HG03442 (cell line): ENCODE results near the gene SYNPO2.
"Not testable (repeated sequence)": the region's sequence is repeated elsewhere in the genome, so short reads cannot be mapped to it uniquely, and the experiment has no call there.

Experiments used
- ATAC-seq: cut with Tn5 transposase; IDR thresholded peaks from one replicate; pipeline ENCODE4 v1.9.1; 2021; ENCODE audit warnings: mild to moderate bottlenecking, moderate library complexity; ENCODE audit not compliant: unreplicated experiment

Gene SYNPO2

DNA sequence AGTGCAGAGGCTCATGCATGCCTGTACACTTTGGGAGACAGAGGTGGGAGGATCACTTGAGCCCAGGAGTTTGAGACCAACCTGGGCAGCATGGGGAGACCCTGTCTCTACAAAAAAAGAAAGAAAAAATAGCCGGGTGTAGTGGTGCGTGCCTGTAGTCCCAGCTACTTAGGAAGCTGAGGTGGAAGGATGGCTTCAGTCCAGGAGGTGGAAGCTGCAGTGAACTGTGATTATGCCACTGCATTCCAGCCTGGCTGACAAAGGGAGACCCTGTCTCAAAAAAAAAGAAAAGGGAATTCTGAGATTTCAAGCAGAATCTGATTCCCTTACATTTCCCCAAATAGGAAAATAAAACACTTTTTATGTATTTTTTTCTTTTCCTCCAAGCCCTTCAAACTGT lies 83.5 kb downstream of the SYNPO2 start:
- ATAC-seq = no peak

DNA sequence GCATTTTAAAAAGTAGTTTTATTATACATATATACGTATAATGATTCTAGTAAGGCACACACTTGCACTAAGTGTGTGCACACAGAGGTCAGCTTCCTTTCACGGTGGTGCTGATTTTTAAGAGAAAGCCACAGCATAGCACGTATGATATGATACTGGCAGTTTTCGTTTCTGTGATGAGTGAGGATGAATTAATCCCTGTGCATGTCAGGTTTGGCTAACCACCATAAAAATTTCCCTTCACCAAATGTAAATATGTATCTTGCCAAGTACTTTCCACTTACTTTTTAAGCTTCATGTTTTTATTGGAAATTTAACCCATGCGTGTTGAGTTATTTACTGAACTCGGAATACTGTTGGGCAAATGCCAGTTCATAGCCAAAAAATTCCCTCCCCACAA lies 84.6 kb downstream of the SYNPO2 start:
- no peak for ATAC-seq

DNA sequence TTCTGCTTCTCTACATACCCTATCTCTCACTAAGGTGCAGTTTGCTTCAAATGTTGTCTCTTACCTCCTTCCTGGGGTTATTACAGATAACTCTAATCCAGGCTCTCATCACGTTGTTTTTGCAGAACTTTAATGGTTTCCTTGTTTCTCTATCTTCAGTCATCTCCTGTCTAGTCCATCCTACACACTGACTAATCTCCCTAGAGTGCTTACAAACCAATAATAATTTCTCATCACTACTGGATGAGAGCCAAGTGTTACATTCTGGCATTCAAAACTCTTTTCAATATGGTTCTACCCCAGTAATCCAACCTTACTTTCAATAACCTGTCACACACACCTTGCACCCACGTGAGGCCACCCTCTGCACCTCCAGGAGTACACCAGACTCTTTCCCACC lies 86.1 kb downstream of the SYNPO2 start:
- no peak for ATAC-seq

DNA sequence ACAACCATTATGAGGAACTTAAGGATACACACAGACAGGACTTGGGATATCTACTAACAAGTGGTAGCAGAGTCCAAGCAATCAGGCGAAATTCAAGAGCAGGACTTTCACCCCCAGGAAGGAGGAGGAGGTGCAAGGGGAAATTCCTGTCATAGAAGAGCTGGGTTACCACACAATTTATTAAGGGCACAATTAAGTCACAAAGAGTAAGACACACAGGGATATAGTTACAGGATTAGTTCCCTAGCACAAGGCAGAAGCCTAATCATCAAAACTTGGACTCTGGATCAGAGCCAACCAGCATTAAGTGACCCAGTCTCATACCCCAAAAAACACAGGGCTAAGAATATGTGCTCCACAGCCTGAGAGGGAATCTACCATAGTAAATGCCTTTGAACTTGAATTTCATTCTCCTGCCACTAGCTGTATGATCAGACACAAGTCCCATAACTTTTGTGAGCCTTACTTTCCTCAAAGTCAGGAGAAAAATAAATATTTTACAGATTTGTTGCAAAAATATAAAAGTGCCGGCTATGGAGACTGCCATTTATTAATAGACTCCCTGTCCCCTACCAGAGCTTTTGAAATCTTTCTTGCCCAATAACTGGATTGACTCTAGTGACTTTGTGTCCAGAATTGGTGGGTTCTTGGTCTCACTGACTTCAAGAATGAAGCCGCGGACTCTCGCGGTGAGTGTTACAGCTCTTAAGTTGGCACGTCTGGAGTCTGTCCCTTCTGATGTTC lies 87.0 kb downstream of the SYNPO2 start:
- ATAC-seq = no peak

DNA sequence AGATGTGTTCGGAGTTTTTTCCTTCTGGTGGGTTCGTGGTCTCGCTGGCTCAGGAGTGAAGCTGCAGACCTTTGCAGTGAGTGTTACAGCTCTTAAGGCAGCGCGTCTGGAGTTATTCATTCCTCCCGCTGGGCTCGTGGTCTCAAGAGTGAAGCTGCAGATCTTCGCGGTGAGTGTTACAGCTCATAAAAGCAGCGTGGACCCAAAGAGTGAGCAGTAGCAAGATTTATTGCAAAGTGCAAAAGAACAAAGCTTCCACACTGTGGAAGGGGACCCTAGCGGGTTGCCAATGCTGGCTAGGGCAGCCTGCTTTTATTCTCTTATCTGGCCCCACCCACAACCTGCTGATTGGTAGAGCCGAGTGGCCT lies 87.5 kb downstream of the SYNPO2 start:
- not testable (repeated sequence) for ATAC-seq

DNA sequence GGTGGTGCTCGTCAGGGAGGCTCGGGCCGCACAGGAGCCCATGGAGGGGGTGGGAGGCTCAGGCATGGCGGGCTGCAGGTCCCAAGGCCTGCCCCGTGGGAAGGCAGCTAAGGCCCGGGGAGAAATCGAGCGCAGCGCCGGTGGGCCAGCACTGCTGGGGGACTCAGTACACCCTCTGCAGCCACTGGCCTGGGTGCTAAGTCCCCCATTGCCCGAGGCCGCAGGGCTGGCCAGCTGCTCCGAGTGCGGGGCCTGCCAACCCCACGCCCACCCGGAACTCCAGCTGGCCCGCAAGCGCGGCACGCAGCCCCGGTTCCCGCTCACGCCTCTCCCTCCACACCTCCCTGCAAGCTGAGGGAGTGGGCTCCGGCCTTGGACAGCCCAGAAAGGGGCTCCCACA lies 88.4 kb downstream of the SYNPO2 start:
- not testable (repeated sequence) for ATAC-seq

DNA sequence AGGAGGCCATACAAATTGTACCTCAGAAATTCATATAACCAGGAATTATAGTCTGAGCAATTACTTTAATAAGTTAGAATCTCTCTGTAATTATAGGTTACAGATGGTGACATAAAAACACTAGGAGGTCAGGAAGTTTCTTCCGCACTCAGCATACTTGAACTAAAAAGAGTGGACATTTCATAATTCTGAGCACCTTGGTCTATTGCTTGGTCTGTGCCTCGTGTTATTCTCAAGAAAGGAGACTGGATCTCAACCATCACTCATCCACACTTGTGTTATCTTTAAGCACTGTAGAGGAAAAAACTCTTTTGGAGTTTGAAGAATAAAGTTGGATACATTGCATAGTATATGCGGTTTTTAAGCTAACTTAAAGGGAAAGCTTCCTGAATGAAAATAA lies 91.1 kb downstream of the SYNPO2 start:
- ATAC-seq = no peak

DNA sequence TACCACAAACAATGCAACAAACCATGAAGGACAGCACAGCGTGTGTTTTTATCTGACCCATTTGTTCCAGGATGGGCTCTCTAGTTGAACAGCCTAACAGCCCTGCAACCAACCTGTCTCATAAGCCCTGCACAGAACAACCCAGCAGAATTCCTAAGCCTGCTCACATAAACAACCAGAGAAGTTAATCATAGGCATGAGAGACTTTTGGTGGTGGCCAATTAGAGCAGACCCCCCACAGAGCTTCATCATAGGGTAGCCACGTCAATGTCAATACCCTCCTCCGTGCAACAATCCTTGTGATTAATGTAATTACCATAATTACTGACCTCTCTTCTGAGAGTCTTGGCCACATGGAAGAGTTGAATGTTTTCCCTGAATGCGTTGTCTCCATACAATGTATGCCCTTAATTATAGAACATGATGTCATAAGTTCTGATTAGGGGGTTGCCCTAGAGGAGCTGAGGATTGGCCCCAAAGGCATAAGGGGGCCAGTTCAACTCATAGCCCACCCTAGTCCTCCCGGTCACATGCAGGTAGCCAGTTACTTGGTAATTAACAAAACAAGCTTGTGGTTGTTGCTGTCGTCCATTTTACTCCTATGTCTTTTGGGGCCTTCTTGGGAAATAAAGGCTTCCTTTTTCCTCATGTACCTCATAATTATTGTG lies 92.7 kb downstream of the SYNPO2 start:
- ATAC-seq = no peak

DNA sequence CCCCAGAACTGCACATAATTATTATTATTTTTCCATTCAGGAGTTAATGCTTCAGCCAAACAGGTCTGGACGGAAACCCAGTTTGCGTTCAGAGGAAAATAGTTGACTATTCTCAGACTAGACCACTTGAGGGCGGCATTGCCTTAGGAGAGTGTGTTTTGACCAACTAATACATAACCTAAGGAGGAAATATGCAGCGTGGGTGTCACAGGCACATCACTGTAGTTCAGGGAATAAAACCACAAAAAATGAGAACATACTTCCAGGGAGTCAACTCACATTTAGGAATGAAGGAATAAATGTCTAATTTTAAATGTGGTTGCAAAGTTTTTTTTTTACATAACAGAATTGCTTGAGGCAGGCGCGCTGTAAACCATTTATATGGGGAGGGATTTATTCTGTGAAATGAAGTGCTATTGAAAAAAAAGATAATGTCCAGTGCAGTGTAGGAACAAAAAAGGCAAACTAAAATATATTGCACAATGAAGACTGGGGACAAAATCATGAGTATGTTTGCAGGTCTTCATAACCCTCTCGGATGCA lies 93.3 kb downstream of the SYNPO2 start:
- peak; percentile 91 for ATAC-seq

DNA sequence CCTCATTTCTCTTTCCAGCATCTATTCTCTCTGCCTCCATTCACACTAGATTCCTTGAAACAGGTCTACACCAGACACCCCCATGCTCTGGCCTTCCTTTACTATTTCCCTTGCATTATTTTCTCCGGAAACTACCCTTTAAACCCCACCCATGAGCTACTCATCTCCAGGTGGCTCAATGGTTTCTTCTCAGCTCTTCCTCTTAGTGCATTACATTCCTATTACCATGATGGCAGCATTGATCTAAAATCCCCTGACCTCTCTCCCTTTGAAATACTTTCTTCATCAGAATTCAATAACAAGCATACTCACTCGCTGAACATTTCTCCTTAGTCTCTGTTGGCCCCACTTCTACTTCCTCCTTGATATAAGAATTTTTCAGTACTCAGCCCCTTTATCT lies 94.6 kb downstream of the SYNPO2 start:
- ATAC-seq = no peak

DNA sequence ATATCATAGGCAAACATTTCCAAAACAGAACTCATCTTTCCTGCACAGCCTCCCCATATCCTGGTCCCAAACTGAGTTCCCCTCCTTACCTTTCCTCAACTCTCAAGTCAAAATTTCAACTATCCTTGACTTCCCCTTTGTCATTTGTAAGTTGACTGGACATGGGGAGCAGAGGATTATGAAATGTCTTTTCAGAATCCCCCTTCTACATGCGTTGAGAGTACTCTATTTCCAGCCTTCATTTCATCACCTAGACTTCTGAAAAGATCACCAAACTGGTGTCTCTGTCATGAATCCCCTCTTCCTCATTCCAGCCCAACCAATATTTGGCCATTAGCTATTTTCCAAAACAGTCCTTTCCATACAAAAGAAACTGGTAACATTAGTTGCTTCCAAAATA lies 95.2 kb downstream of the SYNPO2 start:
- no peak for ATAC-seq

DNA sequence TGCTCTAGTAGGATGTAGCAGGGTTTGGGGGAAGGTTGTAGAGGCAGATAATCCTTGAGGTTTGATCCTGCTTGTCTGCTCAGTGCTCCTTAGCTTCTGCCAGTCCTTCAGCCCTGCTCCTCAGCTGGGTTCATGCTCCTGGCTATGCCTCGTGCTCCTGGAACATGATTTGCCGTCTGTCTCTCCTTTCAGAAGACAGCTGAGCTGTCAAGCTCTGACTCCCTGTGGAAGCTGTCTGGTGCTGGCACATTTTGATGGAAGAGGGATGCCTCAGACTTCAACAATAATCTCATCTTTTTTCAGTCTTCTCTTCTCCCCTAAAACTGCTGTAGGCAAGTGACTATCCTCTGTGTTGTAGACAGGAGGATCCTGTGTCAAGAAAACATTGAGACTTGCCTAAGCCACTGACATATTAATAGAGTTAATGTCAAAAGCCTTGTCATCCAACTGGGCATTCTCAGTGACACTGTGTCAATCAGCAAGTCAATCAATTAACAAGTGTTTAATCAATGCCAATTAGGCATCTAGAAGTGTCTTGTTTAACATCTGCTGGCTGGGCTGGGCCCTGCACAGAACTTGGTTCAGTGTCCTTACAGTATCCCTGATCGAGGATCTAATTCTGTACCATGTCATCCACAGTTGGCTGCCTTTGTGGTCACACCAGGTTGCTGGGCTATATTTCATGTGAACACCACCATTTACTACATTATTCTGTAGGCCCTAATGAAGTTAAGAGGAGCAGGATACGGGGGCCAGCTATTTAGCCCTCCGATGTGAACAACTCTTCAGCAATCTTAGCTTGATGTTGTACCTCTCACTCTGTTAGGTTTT lies 96.7 kb downstream of the SYNPO2 start:
- ATAC-seq = no peak

DNA sequence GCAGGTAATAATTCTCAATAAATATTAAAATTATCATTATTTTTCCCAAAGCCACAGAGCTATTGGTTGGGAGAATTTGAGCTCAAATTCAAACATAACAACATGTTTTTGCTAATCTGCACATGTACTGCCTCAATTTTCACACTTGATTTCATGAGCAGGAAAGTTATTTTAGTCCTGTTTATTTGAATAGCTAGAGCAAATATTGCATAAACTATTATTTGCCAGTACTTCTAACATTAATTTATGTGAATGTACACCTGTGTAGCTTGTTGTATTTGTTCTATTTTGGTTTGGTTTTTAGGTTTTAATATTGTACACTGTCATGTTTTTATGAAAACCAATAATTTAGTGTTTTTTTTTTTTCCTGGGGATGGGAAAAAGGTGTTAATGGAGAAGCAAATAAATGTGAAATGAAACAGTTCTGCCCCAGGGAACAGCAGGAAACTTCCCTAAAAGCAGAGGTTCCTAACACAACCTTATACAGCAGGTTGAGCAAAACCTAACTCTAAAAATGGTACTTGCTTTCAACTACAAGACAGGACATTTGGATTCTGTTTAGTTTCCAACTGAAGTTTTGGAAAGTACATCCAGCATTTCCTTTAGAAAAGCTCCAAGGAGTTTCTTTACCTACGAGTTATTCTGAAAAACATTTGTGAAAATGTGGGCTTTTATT lies 99.4 kb downstream of the SYNPO2 start:
- no peak for ATAC-seq

DNA sequence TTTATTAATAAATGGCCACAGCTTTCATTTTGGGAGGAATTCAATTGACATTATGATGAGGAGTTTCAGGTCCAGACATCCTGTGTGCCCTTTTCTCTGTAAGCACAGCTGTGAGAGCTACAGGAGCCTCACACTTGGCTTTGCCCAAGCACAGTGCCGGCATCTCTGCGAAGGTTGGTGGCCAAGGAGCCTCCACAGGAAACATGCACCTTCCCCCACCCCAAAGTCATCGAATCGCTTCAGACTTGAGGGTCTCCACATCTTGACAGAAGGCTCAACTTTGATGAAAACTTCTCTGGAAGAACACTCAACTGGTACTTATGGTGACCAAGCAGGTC lies 100.0 kb downstream of the SYNPO2 start:
- ATAC-seq = no peak

DNA sequence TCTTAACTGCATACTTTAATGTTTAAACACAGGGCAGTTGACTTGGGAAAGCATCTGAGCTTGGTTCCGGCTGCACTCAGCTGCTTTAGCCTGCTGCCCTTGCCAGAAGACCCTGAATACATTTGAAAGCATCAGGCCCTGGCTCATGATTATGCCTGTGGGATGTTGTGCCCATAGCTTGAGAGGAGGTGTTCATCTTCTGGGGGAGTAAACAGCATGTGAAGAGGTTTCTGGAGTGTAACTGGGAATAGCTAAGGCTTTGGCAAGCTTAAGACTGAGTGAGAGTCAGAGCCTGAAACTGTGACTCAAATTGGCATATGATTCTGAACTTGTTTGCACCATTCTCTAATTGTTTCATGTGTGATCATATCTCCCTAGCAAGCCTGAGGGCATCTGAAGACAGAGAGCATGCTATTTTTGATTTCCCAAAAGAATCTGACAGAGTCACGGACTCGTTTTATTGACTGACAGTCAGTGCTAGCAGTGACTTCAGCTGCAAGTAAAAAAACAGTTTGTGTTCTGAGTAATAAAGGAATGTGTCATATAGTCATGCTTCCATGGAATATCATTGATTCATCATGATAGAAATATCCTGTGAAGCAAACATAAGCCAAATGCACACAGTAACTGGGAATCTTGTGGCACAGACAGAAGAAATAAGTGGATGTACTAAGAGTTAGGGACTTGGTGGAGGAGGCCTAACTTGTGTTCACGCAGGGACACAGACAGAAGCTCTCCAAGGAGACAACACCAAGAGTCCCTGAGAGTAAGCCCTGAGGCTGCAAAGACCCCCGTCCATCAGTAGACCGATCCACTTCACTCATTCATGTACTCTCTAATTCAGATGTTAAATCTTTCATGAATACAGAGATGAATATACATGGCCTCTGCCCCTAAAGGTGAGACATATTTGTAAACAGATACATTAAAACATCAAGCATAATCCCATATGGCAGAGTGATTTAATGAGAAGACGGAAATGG lies 100.7 kb downstream of the SYNPO2 start:
- no peak for ATAC-seq

DNA sequence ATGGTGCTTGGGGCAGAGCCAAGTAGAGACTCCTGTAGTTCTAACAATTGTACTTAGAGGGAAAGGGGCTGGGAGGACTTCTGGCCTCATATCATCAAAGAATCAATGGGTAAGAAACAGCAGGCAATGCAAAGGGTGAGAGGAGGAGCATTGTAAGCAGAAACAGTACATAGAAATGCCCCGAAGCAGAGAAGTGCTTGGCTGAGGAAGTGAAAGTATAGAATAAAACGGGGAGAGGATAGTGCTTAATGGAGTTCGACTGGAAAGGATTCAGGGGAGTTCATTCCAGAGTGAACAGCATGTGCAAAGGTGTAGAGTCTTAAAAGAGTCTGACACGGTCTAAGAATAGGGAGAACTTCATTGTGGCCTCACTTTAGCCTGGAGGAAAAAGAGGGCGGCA lies 103.0 kb downstream of the SYNPO2 start:
- ATAC-seq = no peak

DNA sequence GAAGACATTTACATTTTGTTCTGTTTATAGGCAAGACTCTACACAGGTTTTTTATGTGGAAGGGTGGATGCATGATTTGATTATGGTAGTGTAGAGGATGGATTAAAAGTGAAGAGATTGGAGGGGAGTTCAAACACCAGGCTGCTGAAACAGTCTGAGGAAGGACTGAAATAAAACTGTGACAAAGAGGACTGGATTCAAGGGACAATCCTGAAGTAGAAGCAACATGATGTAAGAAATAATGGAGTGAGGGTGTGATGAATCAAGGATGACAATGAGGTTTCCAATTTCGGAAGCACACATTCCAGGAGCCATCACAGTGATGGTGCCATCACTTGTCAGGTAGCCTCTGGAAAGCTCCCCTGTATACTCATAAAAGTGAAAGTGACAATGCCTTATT lies 103.5 kb downstream of the SYNPO2 start:
- no peak for ATAC-seq

DNA sequence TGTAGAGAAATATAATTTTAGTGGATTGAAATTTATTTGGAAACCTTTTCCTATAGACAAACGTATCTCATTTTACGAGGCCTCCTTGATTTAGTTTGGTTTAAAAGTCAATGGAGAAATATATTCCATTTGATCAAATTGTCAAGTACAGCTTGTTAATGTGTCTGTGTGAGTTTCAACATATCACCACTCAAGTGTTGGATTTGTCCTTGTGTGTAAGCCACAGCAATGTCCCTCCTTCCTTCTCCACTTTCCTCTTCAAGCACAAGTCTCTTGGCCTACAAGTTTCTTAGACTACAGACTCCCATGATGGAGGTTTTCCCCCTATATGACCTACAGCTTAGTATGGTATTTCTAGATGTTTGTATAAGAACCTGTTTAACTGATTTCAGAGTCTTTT lies 104.7 kb downstream of the SYNPO2 start:
- ATAC-seq = no peak

DNA sequence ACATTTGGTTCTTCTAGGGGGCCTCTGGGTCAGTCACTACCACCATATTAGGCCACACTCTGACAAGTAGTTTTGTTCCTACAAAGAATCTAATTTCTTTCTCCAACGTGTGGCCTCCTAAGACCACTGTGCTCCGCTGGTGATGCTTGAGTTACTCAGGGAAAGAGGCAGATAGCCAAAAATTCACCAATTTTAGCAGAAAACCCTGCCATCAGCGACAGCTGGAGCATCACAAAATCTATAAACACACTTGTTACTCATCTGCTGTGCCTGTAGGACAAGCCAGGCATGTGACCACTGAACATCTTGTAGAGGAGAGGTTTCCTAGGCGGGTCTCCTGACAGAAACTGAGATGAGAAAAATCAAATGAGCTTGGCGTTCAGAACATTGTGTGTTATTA lies 105.4 kb downstream of the SYNPO2 start:
- no peak for ATAC-seq
